Upper lobe of right lung (tissue), 1 donor: ENCODE results near the gene MYO5B. TPM values are rescaled to one million over a fixed set of nuclear protein-coding genes. Genes with fewer than 3 reads are reported as not detected.
A peak's percentile ranks its signal among the peaks of the same experiment; 100 is the strongest.

Experiments used
- ATAC-seq: fragments of 200-7000 bp; cut with Tn5 transposase; one replicate; pipeline ENCODE4 v1.9.1; 2020; ENCODE audit warnings: mild to moderate bottlenecking, moderate library complexity
- DNase-seq: peaks from one replicate; pipeline ENCODE4 v3.0.0-alpha.2; 2020
- H3K27ac ChIP-seq: fragments of 200-600 bp; one replicate; pipeline ENCODE4 v1.8.0; 2022
- H3K27me3 ChIP-seq: fragments of 200-600 bp; one replicate; pipeline ENCODE4 v1.8.0; 2022; ENCODE audit warnings: mild to moderate bottlenecking
- H3K36me3 ChIP-seq: fragments of 200-600 bp; one replicate; pipeline ENCODE4 v1.8.0; 2022
- H3K4me1 ChIP-seq: fragments of 200-600 bp; one replicate; pipeline ENCODE4 v1.8.0; 2022
- H3K4me3 ChIP-seq: fragments of 200-600 bp; one replicate; pipeline ENCODE4 v1.8.0; 2022; ENCODE audit warnings: mild to moderate bottlenecking
- H3K9me3 ChIP-seq: fragments of 200-600 bp; one replicate; pipeline ENCODE4 v1.8.0; 2022
- CTCF ChIP-seq: fragments of 200-600 bp; IDR thresholded peaks from one replicate; pipeline ENCODE4 v1.8.0; 2022; ENCODE audit warnings: antibody characterized with exemption
- intact Hi-C: fragments of 100-400 bp; cut with DNase I; formaldehyde crosslinking; loops from one replicate; pipeline ENCODE4 v1.11.0; 2022
- total RNA-seq: library from RNA; stranded (reverse); fragmentation: NEBNext Ultra II Directional; extraction: Animal tissue kit (Norgen Biotek cat#: 25700); gene quantifications from one replicate; pipeline ENCODE4 v1.2.1, GENCODE V29; 2021
- donor health status: DM: no; HTN: yes; CAD: no; lungs with severe emphysema.

The MYO5B gene
- total RNA-seq, 1 donor from 2014 or later: 31.6 TPM

- H3K27ac ChIP-seq: no peak overlapping the region
- TF ChIP-seq CTCF: no peak
- intact Hi-C loops: no loop called here
- DNase-seq (no peak), ATAC-seq (peak; percentile 37)
- no peaks in the 10 kb centered on the region for H3K36me3 ChIP-seq
- no peaks in the 10 kb centered on the region for H3K9me3 ChIP-seq
- H3K27me3 ChIP-seq: no peaks in the 10 kb centered on the region
- no peak overlapping the region for H3K4me3 ChIP-seq
- H3K4me1 ChIP-seq: no peaks in the 10 kb centered on the region
Observed at GRCh38 chr18:50158866-50159653, 35.9 kb downstream of the MYO5B start.

DNA sequence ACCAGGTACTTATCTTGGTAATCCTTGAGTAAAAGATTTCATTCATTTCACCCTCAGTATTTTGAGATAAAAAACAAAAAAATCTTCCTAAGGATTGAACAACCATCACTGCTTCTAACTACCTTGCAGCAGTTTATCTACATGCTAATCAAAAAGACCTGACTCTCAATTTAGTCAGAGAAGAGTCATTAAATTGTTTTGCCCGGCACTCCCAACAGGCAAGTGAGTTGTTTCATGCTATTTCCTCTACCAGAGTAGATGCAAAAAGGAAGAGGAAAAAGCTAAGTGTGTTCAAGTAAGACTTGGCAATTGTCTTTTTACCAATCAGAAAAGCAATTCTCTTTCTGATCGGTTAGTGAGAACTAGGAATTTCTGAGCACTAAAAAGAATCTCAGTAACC, 39.5 kb downstream of the MYO5B start:
- Histone ChIP-seq H3K4me1 (no peaks in the 10 kb centered on the region), H3K27ac (no peak overlapping the region), H3K9me3 (no peaks in the 10 kb centered on the region), H3K36me3 (no peaks in the 10 kb centered on the region), H3K27me3 (no peaks in the 10 kb centered on the region), H3K4me3 (no peak overlapping the region)
- intact Hi-C loops: no loop called here
- ATAC-seq (no peak), DNase-seq (no peak)
- TF ChIP-seq CTCF: no peak

GRCh38 chr18:50154420-50154819, 40.5 kb downstream of the MYO5B start:
- intact Hi-C loops: no loop called here

DNA sequence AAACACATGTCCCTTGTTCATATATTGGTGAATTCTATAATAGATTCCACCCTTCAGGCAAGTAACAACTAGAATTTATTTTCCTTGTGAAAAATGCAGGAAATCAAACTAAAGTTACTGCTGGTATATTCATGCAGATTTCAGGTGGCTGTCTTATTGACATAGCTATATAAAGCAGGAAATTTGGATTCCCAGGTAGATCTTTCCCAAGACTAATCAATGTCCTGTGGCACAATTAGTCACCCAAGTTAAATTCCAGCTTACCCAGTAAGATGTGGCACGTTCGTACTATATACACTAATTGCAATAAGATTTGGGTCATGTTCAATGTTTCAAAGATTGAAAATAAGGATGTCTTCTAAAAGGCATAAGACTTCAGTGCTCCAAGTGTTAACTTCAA, 42.0 kb downstream of the MYO5B start:
- ATAC-seq (no peak), DNase-seq (no peak)
- H3K27me3 ChIP-seq: no peaks in the 10 kb centered on the region
- H3K36me3 ChIP-seq: no peaks in the 10 kb centered on the region
- no peak overlapping the region for H3K4me3 ChIP-seq
- H3K27ac ChIP-seq: no peak overlapping the region
- no peak for TF ChIP-seq CTCF
- intact Hi-C loops: no loop called here
- H3K9me3 ChIP-seq: no peaks in the 10 kb centered on the region
- H3K4me1 ChIP-seq: no peaks in the 10 kb centered on the region

More at GRCh38 chr18:50154420-50154819, 40.5 kb downstream of the MYO5B start:
- ATAC-seq: no peak
- H3K27ac ChIP-seq: no peak overlapping the region
- no peaks in the 10 kb centered on the region for H3K4me1 ChIP-seq
- H3K27me3 ChIP-seq: no peaks in the 10 kb centered on the region
- no peak for DNase-seq
- no peaks in the 10 kb centered on the region for H3K36me3 ChIP-seq
- H3K4me3 ChIP-seq: no peak overlapping the region
- TF ChIP-seq CTCF: no peak
- H3K9me3 ChIP-seq: no peaks in the 10 kb centered on the region

- Histone ChIP-seq H3K27ac (no peak overlapping the region), H3K9me3 (no peaks in the 10 kb centered on the region), H3K4me3 (no peak overlapping the region), H3K4me1 (no peaks in the 10 kb centered on the region), H3K36me3 (no peaks in the 10 kb centered on the region), H3K27me3 (no peaks in the 10 kb centered on the region)
- no peak for TF ChIP-seq CTCF
- no peak for DNase-seq
- intact Hi-C loops: no loop called here
- ATAC-seq: no peak
Observed at GRCh38 chr18:50151926-50152325, 43.0 kb downstream of the MYO5B start.
